Left ventricle myocardium inferior (tissue), 1 donor: ENCODE data around the gene CCDC184. TPM values are rescaled to one million over a fixed set of nuclear protein-coding genes. Genes with fewer than 3 reads are reported as not detected.
"Not testable (repeated sequence)": the region's sequence is repeated elsewhere in the genome, so short reads cannot be mapped to it uniquely, and the experiment has no call there.

Experiments used
- DNase-seq: peaks from one replicate; pipeline ENCODE4 v3.0.0-alpha.2; 2020
- H3K27ac ChIP-seq: fragments of 200-600 bp; replicated peaks from 2 replicates; pipeline ENCODE4 v1.8.0; 2021
- H3K27me3 ChIP-seq: fragments of 200-600 bp; 2 replicates; pipeline ENCODE4 v1.8.0; 2021; ENCODE audit warnings: low read depth
- H3K36me3 ChIP-seq: fragments of 200-600 bp; 2 replicates; pipeline ENCODE4 v1.8.0; 2021
- H3K4me1 ChIP-seq: fragments of 200-600 bp; 2 replicates; pipeline ENCODE4 v1.8.0; 2021
- H3K4me3 ChIP-seq: fragments of 200-600 bp; 2 replicates; pipeline ENCODE4 v1.8.0; 2021; ENCODE audit warnings: mild to moderate bottlenecking, moderate library complexity
- H3K9me3 ChIP-seq: fragments of 200-600 bp; replicated peaks from 2 replicates; pipeline ENCODE4 v1.8.0; 2021
- CTCF ChIP-seq: fragments of 200-600 bp; IDR thresholded peaks from 2 replicates; pipeline ENCODE4 v1.8.0; 2021; ENCODE audit warnings: antibody characterized with exemption, mild to moderate bottlenecking, borderline replicate concordance
- intact Hi-C: fragments of 100-400 bp; cut with micrococcal nuclease; formaldehyde crosslinking; loops from one replicate; pipeline ENCODE4 v1.11.0; 2022
- total RNA-seq: library from RNA; stranded (reverse); fragmentation: NEBNext Ultra II Directional; extraction: Animal tissue kit (Norgen Biotek cat#: 25700); gene quantifications from one replicate; pipeline ENCODE4 v1.2.1, GENCODE V29; 2021
- donor health status: DM: no; HTN: yes; CAD: no; lungs with severe emphysema.

Gene CCDC184
- total RNA-seq, 1 donor from 2014 or later, result 1.0 TPM

- Histone ChIP-seq H3K27me3 (peaks cover 16% of the 10 kb centered on the region), H3K9me3 (no peaks in the 10 kb centered on the region), H3K4me1 (no peaks in the 10 kb centered on the region), H3K27ac (no peak overlapping the region), H3K4me3 (no peak overlapping the region), H3K36me3 (no peaks in the 10 kb centered on the region)
- DNase-seq, result no peak
- intact Hi-C loops, result no loop called here
- no peak for TF ChIP-seq CTCF
Observed at GRCh38 chr12:48216785-48217184, 33.3 kb downstream of the CCDC184 start.

GRCh38 chr12:48219631-48220030 is 36.2 kb downstream of the CCDC184 start:
- no peak for DNase-seq
- H3K36me3 ChIP-seq, result no peaks in the 10 kb centered on the region
- no peak for TF ChIP-seq CTCF
- no peaks in the 10 kb centered on the region for H3K4me1 ChIP-seq
- H3K4me3 ChIP-seq, result no peak overlapping the region
- H3K9me3 ChIP-seq, result no peaks in the 10 kb centered on the region
- H3K27me3 ChIP-seq, result peaks cover 22% of the 10 kb centered on the region
- no peak overlapping the region for H3K27ac ChIP-seq
- intact Hi-C loops, result no loop called here

DNA sequence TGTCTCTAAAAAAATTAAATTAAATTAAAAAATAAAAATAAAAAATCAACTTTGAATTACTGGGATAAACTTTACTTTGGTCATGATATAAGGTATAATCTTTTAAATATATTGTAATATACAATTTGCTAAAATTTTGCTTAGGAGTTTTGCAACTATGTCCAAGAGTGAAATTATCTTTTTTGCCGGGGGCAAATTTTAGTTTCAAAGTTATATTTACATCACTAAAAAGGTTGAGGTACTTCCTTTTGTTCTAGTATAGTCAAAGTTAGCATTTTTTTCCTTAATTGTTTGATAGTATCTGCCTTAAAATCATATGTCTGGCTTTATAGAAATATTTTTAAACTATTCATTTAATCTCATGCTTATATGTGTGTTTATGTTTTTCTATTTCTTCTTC is 37.3 kb downstream of the CCDC184 start:
- Histone ChIP-seq H3K4me1 (no peaks in the 10 kb centered on the region), H3K27ac (no peak overlapping the region), H3K9me3 (no peaks in the 10 kb centered on the region), H3K27me3 (peaks cover 22% of the 10 kb centered on the region), H3K36me3 (no peaks in the 10 kb centered on the region), H3K4me3 (no peak overlapping the region)
- intact Hi-C loops, result no loop called here
- no peak for DNase-seq
- no peak for TF ChIP-seq CTCF

DNA sequence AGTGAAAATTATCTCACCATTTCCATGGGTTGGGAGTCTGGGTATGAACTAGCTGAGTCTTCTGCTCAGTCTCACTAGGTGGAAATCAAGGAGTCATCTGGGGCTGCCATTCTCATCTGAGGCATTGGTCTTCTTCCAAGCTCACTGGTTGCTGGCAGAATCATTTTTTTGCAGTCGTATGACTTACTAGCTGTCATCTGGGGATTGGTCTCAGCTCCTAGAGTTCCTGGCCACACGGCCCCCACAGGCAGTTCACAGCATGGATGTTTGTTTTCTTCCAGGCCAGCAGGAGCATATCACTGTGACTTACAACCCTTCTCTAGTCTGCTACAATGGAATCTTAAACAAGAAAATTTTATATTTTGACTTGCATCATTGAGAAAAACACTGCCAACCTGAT is 38.2 kb downstream of the CCDC184 start:
- no peak overlapping the region for H3K27ac ChIP-seq
- intact Hi-C loops, result no loop called here

DNA sequence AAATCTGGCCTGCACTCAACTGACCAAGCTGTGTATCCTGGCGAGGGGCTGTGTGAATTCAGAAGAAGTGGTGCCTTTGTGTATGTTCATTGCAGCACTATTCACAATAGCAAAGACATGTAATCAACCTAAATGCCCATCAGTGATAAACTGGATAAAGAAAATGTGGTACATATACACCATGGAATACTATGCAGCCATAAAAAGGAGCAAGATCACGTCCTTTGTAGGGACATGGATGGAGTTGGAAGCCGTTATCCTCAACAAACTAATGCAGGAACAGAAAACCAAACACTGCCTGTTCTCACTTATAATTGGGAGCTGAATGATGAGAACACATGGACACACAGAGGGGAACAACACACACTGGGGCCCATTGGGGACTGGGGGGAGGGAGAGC is 41.1 kb downstream of the CCDC184 start:
- H3K4me3 ChIP-seq, DNase-seq, H3K27me3 ChIP-seq, H3K27ac ChIP-seq, H3K36me3 ChIP-seq, H3K4me1 ChIP-seq, intact Hi-C loops: not testable (repeated sequence)
- H3K9me3 ChIP-seq, result peaks cover 12% of the 10 kb centered on the region

More for the DNA sequence above, 38.2 kb downstream of the CCDC184 start:
- Histone ChIP-seq H3K4me1 (no peaks in the 10 kb centered on the region), H3K4me3 (no peak overlapping the region), H3K9me3 (no peaks in the 10 kb centered on the region), H3K27me3 (peaks cover 13% of the 10 kb centered on the region), H3K36me3 (no peaks in the 10 kb centered on the region)
- no peak for TF ChIP-seq CTCF
- no peak for DNase-seq

- H3K27me3 ChIP-seq, H3K27ac ChIP-seq, DNase-seq, H3K4me3 ChIP-seq, intact Hi-C loops, H3K4me1 ChIP-seq, H3K36me3 ChIP-seq: not testable (repeated sequence)
- H3K9me3 ChIP-seq, result peaks cover 17% of the 10 kb centered on the region
Observed at GRCh38 chr12:48231169-48231958, 47.9 kb downstream of the CCDC184 start.

Other genes starting within 250 kb of the CCDC184 start
- gene TMEM106C, start 220.0 kb upstream of the CCDC184 start, total RNA-seq, result 48.1 TPM
- gene COL2A1, start 179.2 kb upstream of the CCDC184 start, total RNA-seq, result not detected
- 5.3 TPM for gene SENP1, start 77.6 kb upstream of the CCDC184 start, total RNA-seq
- gene PFKM, start 64.3 kb upstream of the CCDC184 start, total RNA-seq, result 671 TPM
- 80.3 TPM for gene ASB8, start 26.1 kb upstream of the CCDC184 start, total RNA-seq
- gene OR10AD1, start 19.6 kb downstream of the CCDC184 start, total RNA-seq, result not detected
- gene ZNF641, start 167.3 kb downstream of the CCDC184 start, total RNA-seq, result 16.0 TPM